Measurements from ENCODE around the gene TMUB1.
"Not testable (repeated sequence)": the region's sequence is repeated elsewhere in the genome, so short reads cannot be mapped to it uniquely, and the experiment has no call there.

Gene TMUB1

DNA sequence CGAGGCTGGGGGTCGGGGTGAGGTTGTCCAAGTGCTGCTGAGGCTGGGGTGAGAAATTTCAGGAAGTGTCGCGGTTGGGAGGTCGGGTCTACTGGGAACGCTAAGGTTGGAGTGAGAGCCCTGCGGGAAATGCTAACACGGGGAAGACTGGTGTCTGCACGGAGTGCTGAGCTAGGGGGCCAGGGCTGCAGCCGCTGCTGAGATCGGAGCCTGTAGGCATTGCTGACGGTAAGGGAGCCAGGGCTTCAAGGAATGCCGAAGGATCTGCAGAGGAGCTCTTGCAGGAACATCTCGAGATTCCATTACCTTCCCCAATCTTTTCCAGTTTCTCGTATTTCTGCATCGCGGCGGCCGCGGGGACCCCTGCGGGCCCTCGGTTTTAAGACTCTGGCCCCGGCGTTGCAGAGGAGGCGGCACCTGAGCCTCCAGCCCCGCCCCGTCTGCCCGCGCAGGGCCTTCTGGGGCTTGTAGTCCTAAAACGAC lies 25.7 kb downstream of the TMUB1 start, which contains the start of gene CDK5:
TSS of gene CDK5 (minus strand) at position 392 of the 483 bp plus-strand sequence. CDS start at position 343, 49 bp downstream.
- in situ Hi-C loops (cut with MboI; ENCODE audit: low sequenced_read_pairs), result no loop called here

GRCh38 chr7:151056666-151057505 lies 26.4 kb downstream of the TMUB1 start:
- in situ Hi-C loops (cut with MboI; ENCODE audit: low sequenced_read_pairs), result no loop called here

DNA sequence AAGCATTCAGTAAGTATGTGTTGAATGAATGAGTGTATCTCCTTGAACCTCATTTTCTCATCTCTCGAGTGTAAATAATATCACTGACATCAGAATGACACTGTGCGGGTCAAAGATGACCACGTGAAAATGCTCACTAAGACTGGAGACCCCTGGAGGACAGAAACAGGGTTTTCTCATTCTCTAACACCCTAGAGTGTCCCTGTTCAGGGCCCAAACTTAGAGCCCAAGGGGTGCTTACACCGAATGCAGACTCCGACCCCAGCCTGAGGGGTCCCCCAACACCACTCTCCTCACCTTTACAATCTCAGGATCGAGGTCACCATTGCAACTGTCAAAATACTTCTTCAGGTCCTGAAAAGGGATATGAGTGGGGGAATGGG lies 27.0 kb downstream of the TMUB1 start:
- in situ Hi-C loops (cut with MboI; ENCODE audit: low sequenced_read_pairs), result no loop called here

DNA sequence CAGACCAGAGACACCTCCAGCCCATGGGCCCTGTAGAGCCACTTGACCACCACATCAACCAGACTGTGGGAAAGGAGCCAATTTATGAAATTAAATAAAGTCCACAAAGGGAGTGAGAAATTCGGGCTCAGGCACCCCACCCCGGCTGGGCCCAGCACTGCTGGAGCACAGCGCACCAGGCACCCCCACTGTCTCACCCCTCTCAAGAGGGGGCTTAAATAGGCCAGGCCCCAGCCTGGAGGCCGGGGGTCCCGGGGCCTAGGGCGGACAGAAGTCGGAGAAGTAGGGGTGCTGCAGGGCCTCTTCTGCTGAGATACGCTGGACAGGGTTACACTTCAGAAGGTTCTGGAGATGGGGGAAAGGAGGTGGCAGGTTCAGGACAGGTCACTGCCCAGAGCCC lies 29.5 kb downstream of the TMUB1 start:
- in situ Hi-C loops (cut with MboI; ENCODE audit: low sequenced_read_pairs), result no loop called here

- in situ Hi-C loops (cut with MboI; ENCODE audit: low sequenced_read_pairs), result no loop called here
These were observed 30.2 kb downstream of the TMUB1 start for GRCh38 chr7:151053096-151053495.

- in situ Hi-C loops (cut with MboI; ENCODE audit: low sequenced_read_pairs), result no loop called here
These were observed 32.2 kb downstream of the TMUB1 start for GRCh38 chr7:151051108-151051507.

DNA sequence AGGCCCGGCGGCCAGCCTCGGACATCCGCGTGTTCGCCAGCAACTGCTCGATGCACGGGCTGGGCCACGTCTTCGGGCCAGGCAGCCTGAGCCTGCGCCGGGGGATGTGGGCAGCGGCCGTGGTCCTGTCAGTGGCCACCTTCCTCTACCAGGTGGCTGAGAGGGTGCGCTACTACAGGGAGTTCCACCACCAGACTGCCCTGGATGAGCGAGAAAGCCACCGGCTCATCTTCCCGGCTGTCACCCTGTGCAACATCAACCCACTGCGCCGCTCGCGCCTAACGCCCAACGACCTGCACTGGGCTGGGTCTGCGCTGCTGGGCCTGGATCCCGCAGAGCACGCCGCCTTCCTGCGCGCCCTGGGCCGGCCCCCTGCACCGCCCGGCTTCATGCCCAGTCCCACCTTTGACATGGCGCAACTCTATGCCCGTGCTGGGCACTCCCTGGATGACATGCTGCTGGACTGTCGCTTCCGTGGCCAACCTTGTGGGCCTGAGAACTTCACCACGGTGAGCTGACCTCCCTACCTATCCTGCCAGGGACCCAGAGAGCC lies 34.3 kb downstream of the TMUB1 start:
- in situ Hi-C loops (cut with MboI; ENCODE audit: low sequenced_read_pairs), result no loop called here

DNA sequence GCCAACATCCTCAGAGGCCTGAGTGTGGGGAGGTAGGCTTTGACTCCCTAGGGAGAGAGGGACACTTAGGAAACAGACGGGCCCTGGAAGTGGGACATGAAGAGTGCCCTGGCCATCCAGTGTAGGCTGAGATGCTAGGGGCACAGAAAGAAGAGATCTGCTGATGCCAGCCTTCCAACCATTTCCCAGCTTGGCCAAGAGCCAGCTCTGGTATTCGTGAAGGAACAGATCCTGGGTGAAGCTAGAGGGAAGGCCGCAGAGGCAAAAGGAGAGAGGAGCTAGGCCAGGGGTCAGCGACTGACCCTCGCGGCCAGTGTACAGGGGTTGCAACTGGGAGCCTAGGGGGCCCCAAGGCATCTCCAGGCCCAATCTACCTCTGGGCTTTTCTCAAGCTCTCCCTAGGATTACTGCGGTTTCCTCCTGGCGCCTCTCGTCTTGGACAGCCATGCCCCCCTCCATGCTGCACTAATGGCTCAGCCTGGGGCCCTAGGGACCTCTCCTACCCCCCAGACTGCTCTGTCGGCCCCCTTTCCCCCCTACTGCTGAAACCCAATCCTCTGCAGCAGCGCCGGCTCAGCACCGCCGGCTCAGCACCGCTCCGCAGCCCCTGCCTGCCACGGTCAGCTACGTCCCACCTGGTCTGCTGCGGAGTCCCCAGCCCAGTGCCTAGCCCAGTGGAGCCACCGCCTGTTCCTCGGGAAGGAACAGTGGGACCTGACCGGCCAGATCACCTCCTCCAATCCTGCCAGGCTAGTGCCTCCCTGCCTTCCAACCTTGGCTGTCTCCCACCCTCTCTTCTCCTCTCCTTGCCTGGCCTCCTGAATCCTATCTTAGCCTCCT lies 35.1 kb downstream of the TMUB1 start, which contains the start of gene ASIC3:
TSS of gene ASIC3 (plus strand) at position 556 of the 840 bp plus-strand sequence. CDS start 355 bp downstream, outside the sequence.
- in situ Hi-C loops (cut with MboI; ENCODE audit: low sequenced_read_pairs), result no loop called here

- in situ Hi-C loops (cut with MboI; ENCODE audit: low sequenced_read_pairs), result no loop called here
These were observed 36.4 kb downstream of the TMUB1 start for GRCh38 chr7:151046603-151047573.

DNA sequence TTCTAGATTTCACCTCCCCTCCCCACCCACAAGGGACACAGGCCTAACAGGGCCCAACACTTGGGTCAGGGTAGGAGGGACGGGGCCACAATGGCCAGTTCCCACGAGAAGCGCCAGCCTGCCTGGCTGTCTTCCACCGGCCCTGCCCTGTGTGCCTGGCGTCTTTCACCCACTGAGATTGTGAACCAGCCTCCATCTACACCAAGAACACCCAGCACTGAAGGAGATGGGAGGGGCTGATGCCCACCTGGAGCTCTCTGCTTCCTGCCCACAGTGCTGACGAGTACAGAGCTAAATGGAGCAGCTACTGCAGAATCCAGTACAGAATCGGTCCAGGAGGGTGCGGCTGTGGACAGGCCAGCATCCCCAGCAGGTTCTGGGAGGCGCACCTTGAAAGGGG lies 37.3 kb downstream of the TMUB1 start:
- in situ Hi-C loops (cut with MboI; ENCODE audit: low sequenced_read_pairs), result no loop called here

GRCh38 chr7:151045262-151045661 lies 38.0 kb downstream of the TMUB1 start:
- in situ Hi-C loops (cut with MboI; ENCODE audit: low sequenced_read_pairs), result no loop called here

GRCh38 chr7:151043959-151044358 lies 39.3 kb downstream of the TMUB1 start:
- in situ Hi-C loops (cut with MboI; ENCODE audit: low sequenced_read_pairs), result no loop called here

DNA sequence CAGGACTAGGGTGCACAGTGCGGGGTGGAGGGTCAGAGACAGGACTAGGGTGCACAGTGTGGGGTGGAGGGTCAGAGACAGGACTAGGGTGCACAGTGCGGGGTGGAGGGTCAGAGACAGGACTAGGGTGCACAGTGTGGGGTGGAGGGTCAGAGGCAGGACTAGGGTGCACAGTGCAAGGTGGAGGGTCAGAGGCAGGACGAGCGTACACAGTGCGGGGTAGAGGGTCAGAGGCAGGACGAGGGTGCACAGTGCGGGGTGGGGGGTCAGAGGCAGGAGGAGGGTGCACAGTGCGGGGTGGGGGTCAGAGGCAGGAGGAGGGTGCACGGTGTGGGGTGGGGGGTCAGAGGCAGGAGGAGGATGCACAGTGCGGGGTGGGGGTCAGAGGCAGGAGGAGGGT lies 39.8 kb downstream of the TMUB1 start:
- in situ Hi-C loops (cut with MboI; ENCODE audit: low sequenced_read_pairs), result not testable (repeated sequence)

DNA sequence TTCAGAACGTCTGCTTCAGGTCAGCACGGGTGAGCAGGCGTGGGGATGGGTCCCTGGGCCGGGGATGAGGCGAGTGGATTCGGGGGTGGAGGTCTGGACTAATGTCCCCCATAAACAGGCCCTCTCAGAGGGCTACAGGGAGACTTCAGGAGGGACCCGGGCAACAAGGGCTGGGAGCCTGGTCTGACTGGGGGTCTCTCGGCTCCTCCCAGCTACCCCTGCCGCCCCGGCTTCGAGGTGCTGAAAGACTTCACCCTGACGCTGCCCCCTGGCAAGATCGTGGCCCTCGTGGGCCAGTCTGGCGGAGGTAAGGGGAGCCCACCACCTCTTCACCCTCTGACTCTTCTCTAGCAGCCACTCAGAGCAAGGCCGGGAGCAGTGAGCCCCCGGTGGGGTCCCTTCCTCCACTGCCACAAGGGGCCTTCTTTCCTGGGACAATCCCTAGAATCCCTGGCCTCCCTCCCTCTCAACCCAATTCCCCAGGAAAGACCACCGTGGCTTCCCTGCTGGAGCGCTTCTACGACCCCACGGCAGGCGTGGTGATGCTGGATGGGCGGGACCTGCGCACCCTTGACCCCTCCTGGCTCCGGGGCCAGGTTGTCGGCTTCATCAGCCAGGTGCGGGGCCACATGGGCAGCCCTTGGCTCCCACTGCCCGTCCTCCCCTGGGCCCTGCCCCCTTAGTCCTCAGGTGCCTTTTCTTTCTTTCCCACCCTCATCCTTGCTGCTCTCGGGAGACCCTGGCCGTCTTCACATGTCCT lies 42.5 kb downstream of the TMUB1 start:
- in situ Hi-C loops (cut with MboI; ENCODE audit: low sequenced_read_pairs), result no loop called here

GRCh38 chr7:151039850-151040548 lies 43.3 kb downstream of the TMUB1 start:
- in situ Hi-C loops (cut with MboI; ENCODE audit: low sequenced_read_pairs), result no loop called here

- in situ Hi-C loops (cut with MboI; ENCODE audit: low sequenced_read_pairs), result no loop called here
These were observed 44.1 kb downstream of the TMUB1 start for GRCh38 chr7:151038951-151039849.

DNA sequence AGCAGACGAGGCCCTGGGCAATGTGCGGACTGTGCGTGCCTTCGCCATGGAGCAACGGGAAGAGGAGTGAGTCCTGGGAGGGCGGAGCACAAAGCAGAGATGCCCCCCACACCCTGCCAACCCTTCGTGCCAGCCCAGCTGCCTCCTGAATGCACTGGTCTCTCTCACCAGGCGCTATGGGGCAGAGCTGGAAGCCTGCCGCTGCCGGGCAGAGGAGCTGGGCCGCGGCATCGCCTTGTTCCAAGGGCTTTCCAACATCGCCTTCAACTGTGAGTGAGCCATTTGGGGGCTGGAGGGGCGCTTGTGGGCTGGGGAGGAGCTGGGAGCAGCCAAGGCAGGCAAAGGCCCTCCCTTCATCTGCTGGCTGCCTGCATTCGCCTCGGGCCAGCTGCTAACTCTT lies 47.4 kb downstream of the TMUB1 start:
- in situ Hi-C loops (cut with MboI; ENCODE audit: low sequenced_read_pairs), result no loop called here

Data from HL-60/S4 (cell line).